ENCODE data around the gene CTNND2.

Gene CTNND2

DNA sequence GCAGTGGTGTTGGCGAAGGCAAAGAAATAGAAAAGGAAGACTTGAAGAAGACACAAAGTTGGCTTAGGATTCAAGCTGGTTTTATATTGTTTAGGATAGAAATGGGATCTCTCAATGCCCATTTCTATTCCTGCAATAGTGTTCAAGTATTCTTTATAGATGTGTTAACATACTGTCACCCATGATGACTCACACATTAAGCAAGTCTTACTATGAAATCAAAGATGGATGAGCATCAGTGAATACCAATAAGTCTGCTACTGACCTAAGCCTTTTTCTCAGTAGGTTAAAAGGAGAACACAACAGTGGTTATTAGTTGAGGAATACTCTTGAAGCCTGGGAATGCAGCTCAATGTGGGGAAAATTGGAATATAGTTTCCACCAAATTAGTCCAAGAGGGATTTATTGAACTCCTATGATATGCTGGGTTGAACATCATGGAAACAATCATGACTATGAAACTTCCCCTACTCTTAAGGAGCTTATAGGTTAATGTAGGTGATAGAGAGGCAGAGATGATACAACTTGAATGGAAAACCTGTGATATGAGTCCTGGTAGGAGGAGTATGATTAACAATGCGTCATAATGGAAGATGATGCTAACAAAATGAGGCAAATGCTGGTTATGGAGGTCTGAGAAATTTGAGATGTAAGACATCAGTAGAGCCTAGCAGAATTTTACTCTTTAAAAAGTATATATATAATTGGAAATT lies 726.1 kb downstream of the CTNND2 start:
- DNase-seq (ENCODE audit: low read depth, low spot score) = no peak

DNA sequence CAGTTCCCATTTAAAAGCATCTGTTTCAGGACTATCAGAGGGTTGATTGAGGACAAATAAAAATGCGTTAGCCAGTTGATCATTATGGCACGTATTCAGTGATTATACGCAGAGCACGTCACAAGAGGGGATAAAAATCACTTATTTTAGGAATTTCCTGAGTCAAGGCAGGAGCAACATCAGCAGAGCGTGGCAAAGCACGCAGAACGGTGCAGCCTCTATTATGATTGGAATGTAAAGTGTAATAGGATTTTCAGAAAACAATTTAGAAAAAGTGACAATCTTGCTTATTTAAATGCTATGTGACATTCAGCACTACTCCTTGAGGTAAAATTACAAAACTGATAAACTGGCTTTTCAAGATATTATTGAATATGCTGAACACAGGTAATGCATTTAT lies 729.7 kb downstream of the CTNND2 start:
- no peak for DNase-seq (ENCODE audit: low read depth, low spot score)

DNA sequence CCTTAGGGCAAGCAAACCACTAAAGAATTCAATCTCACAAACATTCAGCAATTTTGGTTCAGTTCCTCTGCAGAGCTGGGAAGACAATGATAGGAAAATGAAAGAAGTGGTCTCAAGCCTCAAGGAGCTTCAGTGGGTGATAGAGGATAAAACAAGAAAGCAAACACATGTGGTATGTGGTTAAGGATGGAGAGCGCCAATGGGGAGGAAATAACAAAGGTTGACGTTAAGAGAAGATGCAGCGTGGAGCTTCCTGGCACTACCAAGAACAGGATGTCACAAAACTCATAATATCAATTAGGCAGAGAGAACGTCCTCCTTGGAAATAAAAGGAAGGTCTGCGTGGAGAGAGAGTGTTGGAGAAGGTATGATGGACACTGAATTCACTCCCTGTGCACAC lies 731.8 kb downstream of the CTNND2 start:
- no peak for DNase-seq (ENCODE audit: low read depth, low spot score)

DNA sequence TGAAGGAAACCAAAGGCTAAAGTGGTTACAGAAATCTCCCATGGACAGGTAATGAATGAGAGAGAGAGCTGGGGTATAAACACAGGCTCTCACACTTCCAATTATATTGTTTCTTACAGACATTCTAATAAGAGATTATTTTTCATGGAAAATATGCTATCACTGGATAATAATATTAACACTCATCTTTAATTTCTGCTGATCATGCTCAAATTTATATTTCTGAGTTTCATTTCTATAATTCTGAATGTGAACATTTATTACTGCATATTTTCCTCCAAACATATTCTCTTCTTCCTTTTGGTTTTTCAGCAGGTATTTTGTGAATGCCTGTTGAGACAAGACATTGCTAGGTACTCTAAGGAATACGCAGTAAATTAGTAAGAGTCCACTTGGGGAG lies 733.0 kb downstream of the CTNND2 start:
- DNase-seq (ENCODE audit: low read depth, low spot score) = no peak

DNA sequence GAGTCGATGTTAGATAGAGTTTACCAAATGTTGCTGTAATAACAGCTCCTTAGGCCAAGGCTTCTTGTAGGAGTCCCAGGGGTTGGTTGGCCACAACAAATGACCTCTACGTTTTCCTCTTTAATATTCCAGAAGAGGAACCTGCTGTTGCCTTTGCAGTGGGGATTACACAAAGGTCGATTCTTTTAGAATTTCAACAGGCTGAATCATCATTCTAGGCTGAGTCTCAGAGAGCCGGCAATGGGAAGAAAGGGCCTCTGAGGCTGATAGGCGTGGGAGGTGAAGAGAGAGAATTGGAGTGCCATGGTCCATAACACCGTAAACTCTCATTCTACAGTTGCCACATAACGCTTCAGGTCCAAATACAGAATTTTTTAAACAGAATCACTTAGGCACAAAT lies 737.3 kb downstream of the CTNND2 start:
- DNase-seq (ENCODE audit: low read depth, low spot score) = no peak

DNA sequence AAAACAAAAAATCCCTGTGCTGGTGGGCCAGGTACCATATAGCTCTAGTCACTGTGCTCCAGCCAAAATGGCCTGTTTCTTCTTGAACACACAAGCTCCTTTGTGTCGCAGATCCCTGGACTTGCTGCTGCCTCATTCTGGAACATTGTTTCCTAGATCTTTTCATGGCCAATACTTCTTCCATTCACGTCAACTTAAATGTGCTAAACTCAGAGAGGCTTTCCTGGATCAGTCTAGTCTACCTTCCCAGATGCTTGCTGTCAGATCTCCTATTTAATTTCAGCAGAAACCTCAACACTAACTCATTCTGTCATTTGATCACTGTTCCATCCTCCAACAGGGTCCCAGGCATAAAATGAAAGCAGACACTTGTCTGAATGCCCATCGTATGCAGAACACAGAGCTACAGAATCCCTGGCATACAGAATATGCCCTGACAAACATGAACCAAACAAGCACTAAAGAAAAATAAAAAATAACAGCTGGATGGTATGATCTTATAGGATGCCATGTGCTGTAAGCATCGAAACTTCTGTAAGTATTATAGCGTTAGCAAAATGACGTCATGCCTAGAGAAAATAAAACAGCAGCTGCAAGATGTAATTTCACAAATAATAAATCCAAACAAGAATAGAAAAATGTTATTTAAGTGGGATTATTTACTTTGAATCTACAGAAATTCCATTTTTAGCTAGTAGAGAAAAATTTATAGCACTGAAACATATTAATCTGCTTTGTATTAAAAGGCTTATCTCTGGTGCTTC lies 739.5 kb downstream of the CTNND2 start:
- no peak for DNase-seq (ENCODE audit: low read depth, low spot score)

DNA sequence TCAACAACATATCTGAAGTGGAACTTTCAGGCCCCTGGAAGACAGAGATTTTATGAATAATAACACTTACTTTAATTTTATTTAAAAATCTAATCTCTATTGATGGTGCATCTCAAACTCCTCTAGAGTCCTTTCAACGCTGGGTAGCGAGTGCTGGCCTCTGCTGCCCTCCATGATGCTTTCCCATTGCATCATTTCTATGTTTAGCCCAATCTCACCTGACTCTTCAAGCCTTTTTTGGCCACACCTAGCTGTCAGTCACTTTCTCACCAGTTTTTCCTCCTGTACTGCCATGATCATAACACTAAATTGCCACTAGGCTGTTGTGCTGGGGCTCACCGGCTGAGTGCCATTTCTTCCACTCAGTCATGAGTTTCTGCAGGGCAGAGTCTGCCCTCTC lies 747.1 kb downstream of the CTNND2 start:
- no peak for DNase-seq (ENCODE audit: low read depth, low spot score)

DNA sequence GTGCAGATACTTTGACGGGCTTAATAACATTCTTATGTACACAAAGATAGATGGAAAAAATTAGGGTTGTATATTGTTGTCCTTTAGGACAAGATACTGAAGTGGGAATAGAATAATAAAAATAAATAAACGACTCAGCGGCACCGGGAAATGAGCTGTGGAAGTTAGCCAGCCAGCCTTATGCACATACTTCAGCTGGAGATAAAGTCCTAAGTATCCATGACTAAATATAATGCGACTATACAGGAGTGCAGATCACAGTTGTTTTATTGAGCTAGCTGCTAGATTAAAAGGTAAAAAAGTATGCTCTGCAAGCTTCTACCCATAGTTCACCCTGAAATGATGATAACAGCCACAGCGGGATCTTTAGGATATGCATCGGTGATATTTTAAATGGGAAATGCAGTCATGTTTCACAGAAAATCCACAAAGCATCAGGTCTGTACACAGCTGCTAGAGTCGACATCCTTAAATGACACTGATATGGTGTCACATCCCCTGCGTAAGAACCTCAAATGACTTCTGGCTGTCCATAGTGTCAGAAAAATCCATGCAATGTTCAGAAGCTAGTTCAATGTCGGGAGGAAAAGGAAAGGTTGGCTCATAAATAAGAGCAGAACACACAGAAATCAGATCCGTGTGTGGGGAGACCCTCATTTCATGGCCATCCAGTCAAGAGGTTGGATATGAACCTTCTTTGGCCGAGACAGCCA lies 750.4 kb downstream of the CTNND2 start:
- no peak for DNase-seq (ENCODE audit: low read depth, low spot score)

DNA sequence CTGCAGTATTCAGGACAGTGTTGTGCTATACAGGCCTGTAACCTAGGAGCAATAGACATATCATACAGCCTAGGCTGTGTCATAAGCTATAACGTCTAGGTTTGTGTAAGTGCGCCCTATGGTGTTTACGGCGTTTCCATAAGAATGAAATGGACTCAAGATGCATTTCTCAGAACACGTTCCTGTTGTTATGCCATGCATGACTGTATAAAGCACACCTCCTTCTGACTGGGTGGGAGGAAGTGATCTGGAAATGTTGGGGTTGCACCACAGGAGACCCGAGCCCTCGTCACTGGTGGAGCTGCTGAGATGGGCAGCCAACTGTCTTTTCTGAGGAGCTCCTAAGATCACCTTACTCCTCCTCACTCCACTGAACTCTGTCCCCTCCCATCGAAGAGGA lies 751.9 kb downstream of the CTNND2 start:
- no peak for DNase-seq (ENCODE audit: low read depth, low spot score)

DNA sequence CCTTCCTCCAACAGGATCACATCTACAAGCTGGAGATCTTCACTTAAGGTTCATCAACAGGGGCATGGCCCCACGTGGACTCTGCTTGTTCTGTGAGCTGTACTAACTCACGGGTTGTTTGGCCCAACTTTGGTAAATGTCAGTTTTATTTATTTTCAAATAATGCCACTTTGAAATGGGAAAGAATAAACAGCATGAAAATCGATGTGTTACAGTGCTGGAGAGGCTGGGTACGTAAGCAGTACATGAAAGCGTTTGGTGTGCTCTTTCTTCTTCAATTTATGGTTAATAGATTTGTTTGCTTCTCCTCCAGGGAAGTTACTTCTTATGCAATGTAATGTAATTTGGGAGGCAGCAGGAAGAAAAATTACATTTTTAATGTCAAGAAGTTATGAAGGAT lies 753.3 kb downstream of the CTNND2 start:
- no peak for DNase-seq (ENCODE audit: low read depth, low spot score)

DNA sequence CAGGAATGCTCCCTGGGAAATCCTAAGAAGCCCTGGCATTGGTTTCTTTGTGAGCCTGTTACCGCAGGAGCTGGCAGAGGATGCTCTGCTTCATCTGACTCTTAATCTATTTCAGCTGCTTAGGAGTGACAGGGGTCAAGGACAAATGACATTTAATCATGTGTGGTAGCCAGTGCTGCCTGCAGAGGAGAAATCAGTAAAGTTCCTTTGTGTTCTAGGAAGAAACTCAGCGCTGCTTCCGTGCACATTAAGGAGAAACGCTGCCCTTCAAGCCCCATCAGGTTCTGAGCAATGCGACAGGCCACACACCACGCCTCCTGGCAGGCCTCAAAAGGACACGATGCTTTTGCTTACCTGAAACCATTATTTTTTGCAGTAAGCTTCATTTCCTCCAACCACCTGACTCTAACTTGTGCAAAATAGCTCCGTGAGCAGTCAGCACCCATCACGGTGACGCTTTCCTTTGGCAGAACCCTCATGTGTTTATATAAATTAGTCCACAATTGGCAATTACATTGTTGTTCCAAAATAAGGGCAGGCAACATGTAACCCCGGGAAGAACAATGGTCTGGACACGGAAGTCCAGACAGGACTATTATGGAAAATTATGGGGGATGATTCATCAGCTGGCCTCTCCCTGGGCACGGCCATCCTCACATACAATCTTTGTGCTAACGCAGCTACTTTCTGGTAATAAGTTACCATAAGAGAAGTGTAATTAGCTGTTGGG lies 755.3 kb downstream of the CTNND2 start:
- DNase-seq (ENCODE audit: low read depth, low spot score) = no peak

DNA sequence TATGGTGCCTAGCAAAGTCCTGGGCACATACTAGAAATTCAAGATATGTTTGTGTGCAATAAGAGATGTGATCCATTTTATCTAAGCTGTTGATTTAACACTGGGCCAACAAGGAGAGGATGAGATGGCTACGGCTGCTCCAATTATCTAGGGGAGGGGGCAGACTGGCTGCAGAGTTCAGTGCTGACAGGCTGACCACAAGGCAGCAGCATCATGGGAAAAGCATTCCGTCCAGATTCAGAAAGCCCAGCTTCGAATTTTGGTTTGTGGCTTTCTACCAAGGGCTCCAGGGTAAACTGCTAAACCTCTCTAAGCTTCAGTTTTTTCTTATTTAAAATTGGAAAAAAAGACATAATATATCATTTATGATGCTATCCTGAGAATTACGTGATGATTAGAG lies 758.1 kb downstream of the CTNND2 start:
- DNase-seq (ENCODE audit: low read depth, low spot score) = no peak

DNA sequence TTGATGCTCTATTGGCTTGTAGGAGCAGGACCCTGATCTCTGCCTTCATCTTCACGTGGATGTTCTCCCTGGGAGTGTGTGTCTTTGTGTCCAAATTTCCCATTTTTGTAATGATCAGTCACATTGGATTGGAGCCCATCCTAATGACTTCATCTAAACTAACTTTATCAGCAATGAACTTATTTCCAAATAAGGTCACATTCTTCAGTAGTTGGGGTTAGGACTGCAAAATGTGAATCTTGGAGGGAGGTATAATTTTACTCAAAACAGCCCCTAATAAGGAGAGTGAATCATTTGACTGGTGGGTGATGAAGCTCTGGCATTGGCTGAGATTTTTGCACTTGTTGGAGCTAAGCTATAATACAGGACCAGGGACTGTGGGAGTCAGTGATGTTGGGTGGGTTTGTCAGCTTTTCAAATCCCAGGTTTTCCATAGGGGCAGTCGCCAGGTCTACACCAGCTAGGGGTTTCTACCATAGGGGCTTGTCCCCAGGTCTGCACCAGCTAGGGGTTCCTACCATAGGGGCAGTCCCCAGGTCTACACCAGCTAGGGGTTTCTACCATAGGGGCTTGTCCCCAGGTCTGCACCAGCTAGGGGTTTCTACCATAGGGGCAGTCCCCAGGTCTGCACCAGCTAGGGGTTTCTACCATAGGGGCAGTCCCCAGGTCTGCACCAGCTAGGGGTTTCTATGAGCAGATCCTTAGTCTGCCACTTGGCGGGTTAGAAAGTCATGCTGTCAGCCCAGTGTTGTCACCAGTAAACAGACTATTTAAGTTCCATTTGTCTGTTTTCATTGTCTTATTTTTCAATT lies 760.6 kb downstream of the CTNND2 start:
- DNase-seq (ENCODE audit: low read depth, low spot score) = no peak

DNA sequence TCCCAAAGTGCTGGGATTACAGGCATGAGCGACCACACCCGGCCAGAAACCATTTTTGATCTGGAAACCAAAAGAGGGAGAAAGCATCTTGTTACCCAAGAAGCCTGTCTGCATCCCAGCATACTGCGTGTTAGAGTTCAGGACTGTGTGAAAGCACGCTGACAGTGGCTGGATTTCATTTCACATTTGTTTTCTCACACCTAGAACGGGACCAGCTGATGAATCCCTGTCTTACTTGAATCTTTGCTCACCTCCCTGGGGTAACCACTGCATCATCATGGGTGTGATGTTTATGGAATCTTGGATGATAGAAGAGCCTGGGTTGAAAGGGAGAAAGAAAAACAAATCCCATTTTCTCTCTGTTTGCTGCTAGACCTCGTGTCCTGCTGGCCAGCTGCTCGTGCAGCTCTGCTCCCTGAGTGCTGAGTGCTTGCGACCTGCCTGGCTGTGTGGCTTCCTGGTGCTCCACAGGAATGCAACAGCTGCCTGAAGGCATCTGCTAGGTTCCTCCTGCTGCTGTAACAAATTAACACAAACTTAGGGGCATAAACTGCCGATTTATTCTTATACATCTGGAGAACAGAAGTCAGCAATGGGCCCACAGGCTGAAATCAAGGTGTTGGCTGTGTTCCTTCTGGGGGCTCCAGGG lies 764.9 kb downstream of the CTNND2 start:
- DNase-seq (ENCODE audit: low read depth, low spot score) = peak; percentile 5

DNA sequence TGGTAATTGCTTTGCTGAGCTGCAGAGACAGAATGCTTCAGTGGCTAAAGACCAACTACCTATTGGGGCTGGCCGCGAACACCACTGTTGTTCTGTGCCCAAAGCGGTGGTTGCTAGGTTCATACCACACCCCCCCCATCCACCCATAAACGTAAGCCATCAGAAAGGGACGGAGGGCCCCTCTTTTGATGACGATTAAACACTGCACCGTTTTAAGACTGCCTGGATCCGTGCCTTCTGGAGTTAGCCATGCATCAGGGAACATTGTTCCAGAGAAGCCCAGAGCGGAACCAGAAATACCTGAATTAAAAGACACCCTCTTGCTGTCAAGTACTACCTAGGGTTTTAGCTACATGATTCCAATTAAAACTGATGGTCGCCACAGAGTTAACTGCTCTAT lies 774.1 kb downstream of the CTNND2 start:
- DNase-seq (ENCODE audit: low read depth, low spot score) = no peak

DNA sequence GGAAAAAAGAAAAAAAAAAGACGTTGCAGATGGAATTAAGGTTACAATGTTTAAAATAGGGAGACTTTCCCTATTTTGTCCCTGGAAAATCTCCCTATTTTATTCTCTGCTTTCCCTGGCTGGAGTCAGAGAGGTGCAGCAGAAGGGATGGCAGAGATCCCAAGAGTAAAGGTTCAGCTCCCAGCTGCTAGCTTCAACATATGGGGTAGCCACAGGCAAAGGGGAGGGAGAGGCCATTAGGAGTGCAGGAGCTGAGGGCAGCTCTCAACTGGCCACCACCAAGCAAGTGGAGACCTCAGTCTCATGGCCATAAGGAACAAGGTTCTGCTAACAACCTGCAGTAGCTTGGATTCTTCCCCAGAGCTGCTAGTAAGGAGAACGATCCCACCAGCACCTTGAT lies 776.2 kb downstream of the CTNND2 start:
- no peak for DNase-seq (ENCODE audit: low read depth, low spot score)

DNA sequence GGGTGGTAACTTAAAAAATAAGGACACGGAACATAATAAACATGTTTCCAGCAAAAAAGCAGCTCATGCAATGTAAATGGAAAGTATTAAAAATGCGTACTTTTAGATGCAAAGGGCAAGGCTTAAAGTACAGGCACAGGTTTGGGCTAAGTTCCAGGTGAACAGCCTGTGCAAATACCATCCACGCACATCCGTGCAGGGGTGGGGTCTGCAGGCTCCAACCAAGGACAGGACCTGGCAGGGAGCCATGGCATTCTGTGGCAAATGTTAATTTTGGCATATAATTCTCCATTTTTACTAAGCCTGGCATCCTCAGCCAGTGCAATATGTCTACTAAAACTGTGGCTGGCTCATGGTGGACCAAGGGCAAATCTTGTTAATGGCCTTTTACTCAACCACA lies 777.4 kb downstream of the CTNND2 start:
- no peak for DNase-seq (ENCODE audit: low read depth, low spot score)

DNA sequence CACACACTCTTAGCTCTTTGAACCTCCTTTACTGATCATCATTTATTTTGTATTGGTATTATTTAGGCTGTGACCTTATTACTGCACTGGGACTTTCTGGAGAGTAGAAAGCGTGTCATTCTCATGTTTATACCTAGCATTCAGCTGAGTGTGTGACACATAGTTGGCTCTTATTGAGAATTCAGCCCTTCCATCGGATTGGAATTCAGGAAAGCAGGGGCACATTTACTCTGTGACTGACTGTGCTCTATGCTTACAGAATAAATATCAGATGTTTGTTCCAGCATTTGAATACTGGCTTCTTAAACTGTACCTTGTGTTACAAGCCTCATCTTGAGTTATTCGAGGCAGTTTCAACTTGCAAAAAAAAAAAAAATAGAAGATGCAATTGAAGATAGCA lies 782.4 kb downstream of the CTNND2 start:
- no peak for DNase-seq (ENCODE audit: low read depth, low spot score)

DNA sequence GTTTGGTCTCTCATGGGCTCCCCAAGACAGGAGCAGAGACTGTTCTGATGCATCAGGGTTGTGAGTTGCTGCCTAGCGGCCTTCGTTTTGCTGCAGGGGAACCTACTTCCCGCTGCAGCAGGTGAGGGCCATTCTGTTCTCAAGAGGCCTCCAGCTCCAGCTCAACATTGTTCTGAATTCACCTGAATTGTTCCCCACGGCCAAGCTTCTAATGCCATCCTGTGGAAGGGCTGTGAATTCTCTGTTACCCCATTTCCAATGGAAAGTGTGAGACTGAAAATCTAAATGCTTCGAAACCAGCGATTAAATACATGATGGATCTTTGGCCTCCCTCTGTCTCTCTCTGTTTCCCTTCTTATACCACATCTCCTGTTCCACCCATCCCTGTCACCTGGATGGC lies 794.1 kb downstream of the CTNND2 start:
- DNase-seq (ENCODE audit: low read depth, low spot score) = no peak

DNA sequence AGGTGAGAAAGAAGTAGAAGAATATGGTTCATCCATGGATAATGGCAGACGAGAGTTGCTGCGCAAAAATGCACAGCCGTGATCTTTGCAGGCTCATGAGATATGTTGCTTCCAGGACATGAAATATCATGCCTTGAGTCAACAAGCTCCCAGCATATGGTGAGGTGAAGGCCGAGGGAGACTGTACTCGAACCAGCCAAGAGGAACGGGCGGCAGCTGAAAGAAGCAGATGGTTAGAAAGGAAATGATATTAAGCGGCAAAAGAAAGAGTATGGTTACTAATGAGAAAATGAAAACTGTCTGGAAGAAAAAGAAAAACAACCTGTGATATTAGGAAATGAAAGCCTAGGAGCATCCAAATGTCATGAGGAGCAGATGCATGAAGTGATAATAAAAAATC lies 798.5 kb downstream of the CTNND2 start:
- no peak for DNase-seq (ENCODE audit: low read depth, low spot score)

DNA sequence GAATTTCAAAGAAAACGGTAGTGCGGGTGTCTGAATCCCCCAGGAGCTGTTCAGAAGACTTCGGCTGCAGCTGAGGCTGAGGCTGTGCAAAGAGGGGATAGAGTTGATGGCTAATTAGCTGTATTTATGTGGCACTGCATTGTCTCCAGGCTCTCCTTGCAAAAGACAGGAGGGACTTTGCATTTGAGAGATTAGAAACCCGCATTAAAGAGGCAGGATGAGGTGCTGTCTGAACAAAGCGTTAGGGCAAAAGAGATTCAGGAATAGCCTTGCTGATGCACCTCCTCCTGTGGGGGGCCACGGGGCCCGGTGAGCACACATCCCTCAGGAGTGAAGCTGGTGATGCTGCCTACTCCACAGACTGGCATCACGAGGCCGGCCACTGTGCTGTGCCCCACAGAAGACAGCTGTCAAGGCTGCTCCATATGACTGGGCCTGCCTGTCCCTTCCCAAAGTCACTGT lies 799.6 kb downstream of the CTNND2 start:
- DNase-seq (ENCODE audit: low read depth, low spot score) = no peak

Measured in iPS DF 19.7 (cell line).